Muscle of arm (tissue), 12 donors: ENCODE results near the gene FIG4. TPM values are rescaled to one million over a fixed set of nuclear protein-coding genes. Genes with fewer than 3 reads are reported as not detected.
"Not testable (repeated sequence)": the region's sequence is repeated elsewhere in the genome, so short reads cannot be mapped to it uniquely, and the experiment has no call there.

Experiments used
- DNase-seq: peaks from one replicate; pipeline ENCODE4 v3.0.0-alpha.2; 2013
- polyA plus RNA-seq, 12 donors: library from polyadenylated mRNA; unstranded; fragments of 120-200 nt; gene quantifications; one replicate each; pipeline ENCODE4 v1.2.1, GENCODE V29; 2013; ENCODE audit not compliant: insufficient read length in 12 of 12

Gene FIG4
- polyA plus RNA-seq, 12 donors = 9.7 to 15.7 (median 12.3) TPM; not detected in 1

DNA sequence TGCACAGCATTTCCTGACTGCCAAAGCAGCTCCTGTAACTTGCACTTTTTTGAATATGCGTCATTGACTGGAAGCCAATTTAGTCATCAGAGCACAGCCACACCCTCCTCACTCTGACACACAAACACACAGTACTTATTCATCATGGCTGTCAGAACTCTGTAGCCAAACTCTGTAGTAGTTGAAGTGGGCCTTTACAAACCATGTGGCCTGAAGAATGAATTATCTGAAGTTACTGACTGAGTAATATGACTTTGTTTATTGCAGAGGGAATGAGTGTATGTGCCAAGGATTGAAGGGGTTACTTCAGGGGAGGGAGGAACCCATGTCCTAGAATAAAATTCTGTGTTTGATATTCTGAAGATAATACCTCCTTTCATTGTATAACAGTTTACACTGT, 102.7 kb downstream of the FIG4 start:
- DNase-seq = peak; percentile 56

DNA sequence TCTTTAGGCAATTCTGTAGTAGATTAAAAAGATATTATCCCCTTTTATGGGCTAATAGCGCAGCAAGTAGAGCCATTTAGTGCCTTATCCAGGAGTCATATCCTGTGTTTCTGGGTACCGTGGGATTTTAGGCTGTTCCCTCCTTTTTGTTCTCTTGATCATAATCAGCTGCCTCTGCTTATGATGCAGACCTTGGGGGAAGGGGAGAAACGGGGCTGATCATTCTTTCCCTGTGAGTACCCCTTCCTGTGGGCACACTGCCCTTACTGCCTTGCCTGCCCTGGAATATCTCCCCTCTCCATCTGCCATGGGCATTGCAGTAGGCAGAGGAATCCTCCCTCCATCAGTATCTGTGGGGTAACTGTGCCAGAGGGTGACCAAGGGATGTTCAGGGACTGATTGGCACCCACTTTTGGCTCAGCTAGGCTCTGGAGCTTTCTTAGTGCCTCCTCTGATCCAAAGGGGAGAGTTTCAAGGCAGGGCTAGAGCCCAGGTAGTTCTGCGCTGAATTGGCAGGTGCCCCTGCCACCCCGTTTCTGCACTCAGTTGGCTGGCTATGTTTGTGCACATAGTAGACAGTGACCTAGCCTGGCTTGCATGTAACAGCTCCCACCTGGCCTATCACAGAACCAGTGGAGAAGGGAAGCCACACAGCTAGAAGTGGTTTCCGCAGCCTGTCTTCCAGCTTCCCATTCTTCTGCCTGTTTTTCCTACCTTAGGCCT, 103.3 kb downstream of the FIG4 start:
- DNase-seq = no peak

DNA sequence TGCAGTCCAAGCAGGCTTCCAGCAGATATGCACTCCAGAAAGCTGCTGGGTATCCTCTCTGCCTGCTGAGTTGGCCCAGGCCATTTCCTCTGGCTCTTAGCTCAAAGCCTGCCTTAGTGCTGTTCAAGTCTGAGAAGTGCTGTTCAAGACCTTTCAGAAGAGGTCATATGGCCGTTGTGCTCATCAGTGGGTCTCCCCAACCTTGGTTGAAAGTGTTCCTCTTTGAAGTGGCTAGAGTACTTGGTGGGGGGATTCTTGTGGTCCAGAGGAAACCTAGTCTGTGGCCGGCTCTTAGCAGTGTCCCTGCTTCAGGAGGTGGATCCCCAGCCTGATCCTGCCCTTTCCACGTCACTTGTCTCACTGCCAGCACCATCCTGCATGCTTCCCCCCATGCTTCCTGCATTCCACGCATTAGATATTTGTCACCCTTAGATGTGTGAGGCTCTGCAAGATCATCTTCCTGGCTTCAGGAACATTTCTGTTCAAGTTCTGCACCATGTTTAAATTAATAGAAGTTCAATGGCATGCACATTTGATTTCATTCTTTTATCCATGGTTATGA, 105.0 kb downstream of the FIG4 start:
- no peak for DNase-seq

DNA sequence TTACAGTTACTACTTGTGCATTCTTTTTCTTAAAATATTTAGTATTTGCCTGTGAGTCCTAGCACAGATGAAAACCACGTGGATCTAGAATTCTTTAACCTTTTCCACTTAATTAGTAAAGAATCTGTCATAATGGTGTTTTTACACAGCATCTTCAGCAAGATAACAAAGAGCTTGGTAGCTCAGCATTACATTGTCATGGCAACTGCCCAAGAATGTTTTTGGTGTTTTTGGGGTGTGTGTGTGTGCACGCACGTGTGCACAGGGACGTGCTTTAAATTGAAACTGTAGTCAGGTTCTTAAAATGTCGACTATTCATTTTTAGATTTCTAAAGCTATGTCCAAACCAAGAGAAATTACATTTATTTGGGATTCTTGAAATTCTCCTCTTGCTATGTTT, 108.0 kb downstream of the FIG4 start:
- no peak for DNase-seq

GRCh38 chr6:109799664-109800063, 108.6 kb downstream of the FIG4 start:
- DNase-seq = no peak

DNA sequence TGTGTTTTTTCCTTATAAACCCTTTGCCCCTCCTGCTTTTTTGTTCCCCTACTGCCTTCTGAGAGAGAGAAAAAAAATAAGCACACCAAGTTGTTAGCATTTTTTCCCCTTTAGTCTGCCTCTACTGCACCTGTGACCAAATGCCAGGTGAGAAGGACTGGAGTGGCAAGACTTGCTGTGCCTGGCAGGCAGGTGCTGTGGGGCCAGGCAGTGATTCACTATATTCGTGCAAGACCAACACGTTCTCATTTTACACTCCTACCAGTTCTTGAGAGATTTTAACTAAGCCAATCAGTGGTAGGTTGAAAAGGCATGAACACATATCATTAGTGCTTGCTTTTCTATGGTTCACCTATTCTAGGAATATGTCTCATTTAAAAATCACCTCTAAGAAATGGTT, 109.7 kb downstream of the FIG4 start:
- DNase-seq = no peak

- DNase-seq = no peak
Measured at GRCh38 chr6:109801794-109802193, 110.7 kb downstream of the FIG4 start.

GRCh38 chr6:109804020-109804419, 112.9 kb downstream of the FIG4 start:
- no peak for DNase-seq

DNA sequence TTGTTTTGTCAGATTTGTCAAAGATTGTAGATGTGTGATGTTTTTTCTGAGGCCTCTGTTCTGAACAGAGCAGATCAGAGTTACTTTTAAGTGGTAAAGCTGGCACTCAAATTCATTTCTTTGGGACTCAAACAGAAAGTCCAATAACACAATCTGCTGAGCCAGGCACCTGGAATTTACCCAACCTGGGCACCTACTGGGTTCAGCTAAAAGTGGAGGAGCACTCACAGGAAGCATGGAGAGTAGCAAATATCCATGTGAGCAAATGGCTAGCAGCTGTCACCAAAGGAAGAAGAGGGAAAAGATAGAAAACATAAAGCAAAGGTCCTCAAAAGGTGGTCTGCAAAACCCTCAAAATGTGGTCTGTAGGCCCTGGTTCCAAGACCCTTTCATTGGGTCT, 116.8 kb downstream of the FIG4 start:
- DNase-seq = no peak

DNA sequence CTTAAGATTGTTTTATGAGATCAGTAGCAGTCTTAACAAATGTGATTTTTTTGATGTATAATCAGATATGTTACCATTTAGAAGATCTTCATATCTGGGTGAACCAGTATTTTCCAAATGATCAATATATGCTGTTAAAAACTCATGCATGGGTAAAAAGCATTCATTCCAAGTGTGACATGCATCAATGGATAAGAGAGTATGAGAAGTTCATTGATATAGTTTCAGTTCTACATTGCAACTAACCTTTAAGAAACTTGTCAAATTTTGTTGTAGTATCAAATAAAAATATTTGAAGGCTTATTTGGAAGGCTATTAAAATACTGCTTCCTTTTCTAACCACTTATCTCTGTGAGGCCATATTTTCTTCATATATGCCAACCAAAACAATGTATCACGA, 117.7 kb downstream of the FIG4 start:
- no peak for DNase-seq

- no peak for DNase-seq
Measured at GRCh38 chr6:109815054-109815453, 124.0 kb downstream of the FIG4 start.

DNA sequence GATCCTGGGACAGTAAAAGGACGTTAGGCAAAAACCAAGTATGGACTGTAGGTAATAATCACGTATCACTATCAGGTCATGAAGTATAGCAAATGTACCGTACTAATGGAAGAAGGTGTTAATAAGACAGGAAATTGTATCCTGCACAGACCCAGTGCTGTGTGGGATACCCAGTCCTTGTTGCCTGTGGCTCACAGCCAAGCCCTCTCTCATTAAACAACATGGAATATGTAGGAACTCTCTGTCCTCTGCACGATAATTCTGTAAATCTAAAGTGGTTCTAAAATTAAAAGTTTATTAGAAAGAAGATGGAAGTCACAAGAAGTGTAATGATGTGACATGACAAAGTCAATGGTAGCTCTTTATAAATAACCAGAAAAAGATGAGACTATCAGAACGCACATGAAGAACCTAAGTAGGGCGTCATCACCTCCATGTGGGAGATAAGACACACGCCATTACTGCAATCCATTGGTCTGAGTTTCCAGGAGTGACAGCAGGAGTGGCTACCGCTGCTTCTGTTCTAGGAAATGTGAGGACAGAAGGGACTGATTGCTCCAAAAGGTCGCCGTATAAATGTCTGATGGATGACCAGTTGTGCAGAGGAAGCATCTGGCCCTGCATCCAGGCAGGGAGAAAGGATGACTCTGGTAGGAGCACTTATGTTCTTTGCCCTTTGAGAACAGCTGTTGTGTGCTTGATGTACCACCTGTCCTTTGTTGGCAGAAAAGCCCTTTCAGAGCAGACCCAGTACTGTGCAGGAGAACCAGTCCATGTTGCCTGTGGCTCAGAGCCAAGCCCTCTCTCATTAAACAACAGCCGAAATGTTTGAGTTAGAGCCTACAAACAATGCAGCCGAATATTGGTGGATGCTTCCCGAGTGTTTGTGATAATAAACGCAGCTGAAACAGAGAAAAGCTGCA, 125.6 kb downstream of the FIG4 start:
- no peak for DNase-seq

DNA sequence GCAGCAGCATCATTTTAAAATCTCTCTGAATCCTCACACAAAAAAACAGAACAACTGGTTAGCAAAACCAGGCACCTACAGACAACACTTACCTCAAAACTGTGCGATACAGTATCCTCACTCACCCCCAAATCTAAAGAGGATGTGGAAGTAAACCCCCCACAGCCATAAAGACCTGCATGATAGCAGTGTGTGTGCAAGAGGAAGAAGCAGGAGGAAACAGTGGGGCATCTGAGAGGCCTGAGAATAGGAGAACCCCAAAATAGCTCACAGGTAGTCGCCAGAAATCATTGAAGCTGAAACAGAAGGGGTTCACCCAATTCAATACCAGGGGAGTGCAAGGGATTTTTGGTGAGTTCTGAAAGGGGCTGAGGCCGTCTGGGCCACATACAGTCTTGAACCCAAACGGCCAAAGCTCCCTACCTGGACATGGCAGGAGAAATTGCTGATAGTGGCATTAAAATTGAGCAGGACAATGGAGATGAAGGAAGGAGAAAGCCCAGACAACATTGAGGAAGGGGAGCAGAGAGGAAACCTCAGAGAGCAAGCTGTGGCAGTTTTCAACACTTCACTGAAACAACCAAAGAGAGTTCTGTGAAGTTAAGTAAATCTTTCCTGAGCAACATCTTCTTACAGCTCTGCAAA, 129.7 kb downstream of the FIG4 start:
- DNase-seq = no peak

- DNase-seq = no peak
Measured at GRCh38 chr6:109821428-109821827, 130.3 kb downstream of the FIG4 start.

DNA sequence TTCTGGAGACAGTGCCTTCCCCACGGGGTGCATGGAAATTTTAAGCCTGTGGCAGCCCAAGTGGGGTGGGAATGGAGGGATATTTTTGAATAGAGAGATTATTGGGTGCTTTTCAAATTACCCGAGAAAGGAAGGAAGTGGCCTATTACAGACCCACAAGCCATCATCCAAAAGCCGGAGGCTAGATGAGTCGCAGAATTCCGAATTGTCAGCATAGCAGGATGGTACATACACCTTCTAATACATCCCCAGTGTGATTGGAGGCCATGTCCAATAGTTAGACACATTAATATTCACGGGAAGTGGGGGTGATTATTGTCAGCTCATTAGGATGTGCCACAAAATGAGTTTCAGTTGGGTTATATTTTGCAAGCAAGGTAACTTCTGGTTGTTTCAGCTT, 133.0 kb downstream of the FIG4 start:
- no peak for DNase-seq

GRCh38 chr6:109826551-109826950, 135.5 kb downstream of the FIG4 start:
- no peak for DNase-seq

- not testable (repeated sequence) for DNase-seq
Measured at GRCh38 chr6:109831352-109831751, 140.3 kb downstream of the FIG4 start.

DNA sequence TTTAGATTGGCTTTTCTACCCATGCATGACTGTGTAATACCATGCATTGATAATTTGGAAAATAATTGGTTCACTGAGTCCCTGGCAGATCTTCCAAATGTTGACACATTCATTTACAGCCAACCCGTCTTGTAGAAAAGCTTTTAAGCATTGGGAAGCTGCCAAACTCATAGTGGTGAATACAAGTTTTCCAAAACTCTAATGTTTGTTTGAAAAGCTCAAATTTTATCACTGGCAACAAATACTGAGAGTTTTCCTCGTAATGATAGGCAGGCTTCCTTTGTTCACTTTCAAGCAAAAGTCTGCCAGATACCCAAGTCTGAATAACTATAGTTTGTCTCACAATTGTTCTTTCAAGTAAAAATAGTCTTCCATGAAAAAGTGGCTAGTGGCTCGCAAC, 143.0 kb downstream of the FIG4 start:
- no peak for DNase-seq

GRCh38 chr6:109834595-109835437, 143.7 kb downstream of the FIG4 start:
- DNase-seq = no peak

DNA sequence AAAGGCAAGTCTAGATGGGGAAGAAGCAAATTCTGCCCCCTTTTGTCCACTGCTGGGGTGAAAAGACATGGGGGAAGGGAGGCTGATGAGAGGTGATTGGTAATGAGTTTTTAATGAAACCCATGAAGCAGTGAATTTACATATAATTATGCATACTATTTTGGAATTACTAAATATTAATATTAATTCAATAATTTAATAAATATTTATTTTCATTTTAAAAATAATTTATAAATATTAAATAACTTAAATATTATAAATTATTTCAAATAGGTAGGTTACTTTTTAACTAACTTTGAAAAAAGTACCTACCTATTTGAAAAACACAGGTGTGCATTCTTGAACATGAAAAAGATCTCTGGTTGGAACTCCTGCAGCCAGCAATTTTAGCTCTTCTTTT, 148.9 kb downstream of the FIG4 start:
- no peak for DNase-seq

DNA sequence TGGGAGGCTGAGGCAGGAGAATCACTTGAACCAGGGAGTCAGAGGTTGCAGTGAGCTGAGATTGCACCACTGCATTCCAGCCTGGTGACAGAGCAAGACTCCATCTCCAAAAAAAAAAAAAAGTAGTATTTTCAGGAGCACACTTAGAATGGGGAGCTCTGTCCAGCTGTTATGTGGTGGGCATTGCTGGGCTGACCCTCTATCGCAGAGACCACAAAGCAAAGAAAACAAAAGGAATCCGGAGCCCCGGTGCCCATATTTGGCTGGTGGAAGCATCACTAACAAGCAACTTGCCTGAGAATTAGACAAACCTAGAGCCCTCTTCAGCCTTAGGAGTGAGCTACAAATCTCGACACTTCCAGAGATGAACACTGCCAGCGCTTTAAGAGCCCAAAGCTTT, 149.7 kb downstream of the FIG4 start:
- DNase-seq = no peak
